Measurements from ENCODE around the gene RABGGTB. TPM values are rescaled to one million over a fixed set of nuclear protein-coding genes. Genes with fewer than 3 reads are reported as not detected.
"Not testable (repeated sequence)": the region's sequence is repeated elsewhere in the genome, so short reads cannot be mapped to it uniquely, and the experiment has no call there.

The RABGGTB gene
- total RNA-seq, 1 experiment from 2014 or later = 139 TPM

DNA sequence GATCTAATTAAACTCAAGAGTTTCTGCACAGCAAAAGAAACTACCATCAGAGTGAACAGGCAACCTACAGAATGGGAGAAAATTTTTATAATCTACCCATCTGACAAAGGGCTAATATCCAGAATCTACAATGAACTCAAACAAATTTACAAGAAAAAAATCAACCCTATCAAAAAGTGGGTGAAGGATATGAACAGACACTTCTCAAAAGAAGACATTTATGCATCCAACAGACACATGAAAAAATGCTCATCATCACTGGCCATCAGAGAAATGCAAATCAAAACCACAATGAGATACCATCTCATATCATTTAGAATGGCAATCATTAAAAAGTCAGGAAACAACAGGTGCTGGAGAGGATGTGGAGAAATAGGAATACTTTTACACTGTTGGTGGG lies 28.8 kb upstream of the RABGGTB start:
- CTCF ChIA-PET; ATAC-seq; H3K4me1 Mint-ChIP-seq; H3K27ac Mint-ChIP-seq; H3K27me3 Mint-ChIP-seq (ENCODE audit: low read depth); DNase-seq (ENCODE audit: low spot score); H3K4me3 Mint-ChIP-seq; POLR2A ChIA-PET: not testable (repeated sequence)
- H3K9me3 Mint-ChIP-seq = peaks cover 51% of the 10 kb centered on the region
- H3K36me3 Mint-ChIP-seq = peaks cover 69% of the 10 kb centered on the region

GRCh38 chr1:75758543-75758942 lies 27.5 kb upstream of the RABGGTB start:
- not testable (repeated sequence) for H3K4me1 Mint-ChIP-seq, ATAC-seq
- peaks cover 56% of the 10 kb centered on the region for H3K36me3 Mint-ChIP-seq

GRCh38 chr1:75764057-75764655 lies 21.9 kb upstream of the RABGGTB start:
- ChIA-PET CTCF (no interaction called here), POLR2A (interaction anchor here (0.5 kb wide), 1 partner anchor 1128 kb away, joined by 3 read pairs; no protein-coding TSS in a partner anchor)
- peaks cover 5% of the 10 kb centered on the region for H3K4me1 Mint-ChIP-seq
- H3K27ac Mint-ChIP-seq = no peak overlapping the region
- peaks cover 2% of the 10 kb centered on the region for H3K9me3 Mint-ChIP-seq
- DNase-seq (ENCODE audit: low spot score) (no peak), ATAC-seq (peak; percentile 52)
- no peak overlapping the region for H3K4me3 Mint-ChIP-seq
- no peaks in the 10 kb centered on the region for H3K27me3 Mint-ChIP-seq (ENCODE audit: low read depth)
- peaks cover under 1% of the 10 kb centered on the region; the same call in 1 of the 2 replicates for H3K36me3 Mint-ChIP-seq
- TF ChIP-seq CREM (CRISPR knock-in tag; IDR thresholded peaks at IDR 0.05) = no peak
- TF ChIP-seq AR (CRISPR knock-in tag; IDR thresholded peaks at IDR 0.05) = no peak
- TF ChIP-seq CDX4 (CRISPR knock-in tag; IDR thresholded peaks at IDR 0.05; ENCODE audit: borderline replicate concordance) = no peak
- TF ChIP-seq, protein P1, sequence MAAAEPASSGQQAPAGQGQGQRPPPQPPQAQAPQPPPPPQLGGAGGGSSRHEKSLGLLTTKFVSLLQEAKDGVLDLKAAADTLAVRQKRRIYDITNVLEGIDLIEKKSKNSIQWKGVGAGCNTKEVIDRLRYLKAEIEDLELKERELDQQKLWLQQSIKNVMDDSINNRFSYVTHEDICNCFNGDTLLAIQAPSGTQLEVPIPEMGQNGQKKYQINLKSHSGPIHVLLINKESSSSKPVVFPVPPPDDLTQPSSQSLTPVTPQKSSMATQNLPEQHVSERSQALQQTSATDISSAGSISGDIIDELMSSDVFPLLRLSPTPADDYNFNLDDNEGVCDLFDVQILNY (CRISPR knock-in tag; IDR thresholded peaks at IDR 0.05) = no peak
- no peak for TF ChIP-seq TEAD4 (CRISPR knock-in tag; IDR thresholded peaks at IDR 0.05)
- TF ChIP-seq, protein P2, sequence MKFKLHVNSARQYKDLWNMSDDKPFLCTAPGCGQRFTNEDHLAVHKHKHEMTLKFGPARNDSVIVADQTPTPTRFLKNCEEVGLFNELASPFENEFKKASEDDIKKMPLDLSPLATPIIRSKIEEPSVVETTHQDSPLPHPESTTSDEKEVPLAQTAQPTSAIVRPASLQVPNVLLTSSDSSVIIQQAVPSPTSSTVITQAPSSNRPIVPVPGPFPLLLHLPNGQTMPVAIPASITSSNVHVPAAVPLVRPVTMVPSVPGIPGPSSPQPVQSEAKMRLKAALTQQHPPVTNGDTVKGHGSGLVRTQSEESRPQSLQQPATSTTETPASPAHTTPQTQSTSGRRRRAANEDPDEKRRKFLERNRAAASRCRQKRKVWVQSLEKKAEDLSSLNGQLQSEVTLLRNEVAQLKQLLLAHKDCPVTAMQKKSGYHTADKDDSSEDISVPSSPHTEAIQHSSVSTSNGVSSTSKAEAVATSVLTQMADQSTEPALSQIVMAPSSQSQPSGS (CRISPR knock-in tag; IDR thresholded peaks at IDR 0.05; ENCODE audit: borderline replicate concordance, low read depth) = no peak
- no peak for TF ChIP-seq ERG (CRISPR knock-in tag; IDR thresholded peaks at IDR 0.05)
- no peak for TF ChIP-seq MYBL2 (CRISPR knock-in tag; IDR thresholded peaks at IDR 0.05)
- no peak for TF ChIP-seq SMAD4 (CRISPR knock-in tag; IDR thresholded peaks at IDR 0.05)
- TF ChIP-seq JAZF1 (CRISPR knock-in tag; IDR thresholded peaks at IDR 0.05) = no peak
- TF ChIP-seq MAX (CRISPR knock-in tag; IDR thresholded peaks at IDR 0.05) = no peak
- no peak for TF ChIP-seq NFATC4 (CRISPR knock-in tag; IDR thresholded peaks at IDR 0.05)

More at GRCh38 chr1:75758543-75758942, 27.5 kb upstream of the RABGGTB start:
- H3K27ac Mint-ChIP-seq; CTCF ChIA-PET; POLR2A ChIA-PET; H3K4me3 Mint-ChIP-seq; DNase-seq (ENCODE audit: low spot score); H3K27me3 Mint-ChIP-seq (ENCODE audit: low read depth): not testable (repeated sequence)
- H3K9me3 Mint-ChIP-seq = peaks cover 51% of the 10 kb centered on the region

All from WTC11 (cell line).